HG02840 (cell line): ENCODE results near the gene TRAF3.
"Not testable (repeated sequence)": the region's sequence is repeated elsewhere in the genome, so short reads cannot be mapped to it uniquely, and the experiment has no call there.

Experiments
- ATAC-seq: cut with Tn5 transposase; IDR thresholded peaks from one replicate; pipeline ENCODE4 v1.9.1; 2021; ENCODE audit warnings: mild to moderate bottlenecking, moderate library complexity, moderate number of reproducible peaks; ENCODE audit not compliant: unreplicated experiment, low FRiP score

The TRAF3 gene

GRCh38 chr14:102857444-102857843 is 80.2 kb downstream of the TRAF3 start:
- no peak for ATAC-seq

GRCh38 chr14:102859911-102860310 is 82.7 kb downstream of the TRAF3 start:
- ATAC-seq = no peak

- no peak for ATAC-seq
Observed at GRCh38 chr14:102862154-102862773, 85.0 kb downstream of the TRAF3 start.

GRCh38 chr14:102863381-102863780 is 86.1 kb downstream of the TRAF3 start:
- ATAC-seq = no peak

- ATAC-seq = not testable (repeated sequence)
Observed at GRCh38 chr14:102865916-102866315, 88.7 kb downstream of the TRAF3 start.

GRCh38 chr14:102866982-102867761 is 89.9 kb downstream of the TRAF3 start:
- no peak for ATAC-seq

- ATAC-seq = no peak
Observed at GRCh38 chr14:102867826-102868580, 90.8 kb downstream of the TRAF3 start.

GRCh38 chr14:102868956-102869547 is 91.8 kb downstream of the TRAF3 start:
- no peak for ATAC-seq

- no peak for ATAC-seq
Observed at GRCh38 chr14:102870246-102870645, 93.0 kb downstream of the TRAF3 start.

GRCh38 chr14:102870994-102871831 is 94.0 kb downstream of the TRAF3 start:
- no peak for ATAC-seq

- no peak for ATAC-seq
Observed at GRCh38 chr14:102872020-102872419, 94.8 kb downstream of the TRAF3 start.

- no peak for ATAC-seq
Observed at GRCh38 chr14:102873131-102873530, 95.9 kb downstream of the TRAF3 start.

GRCh38 chr14:102873546-102874061 is 96.4 kb downstream of the TRAF3 start:
- no peak for ATAC-seq

- no peak for ATAC-seq
Observed at GRCh38 chr14:102875652-102876051, 98.4 kb downstream of the TRAF3 start.

GRCh38 chr14:102877511-102877910 is 100.3 kb downstream of the TRAF3 start:
- ATAC-seq = not testable (repeated sequence)

- ATAC-seq = no peak
Observed at GRCh38 chr14:102878174-102878969, 101.1 kb downstream of the TRAF3 start.

- ATAC-seq = no peak
Observed at GRCh38 chr14:102878970-102879460, 101.8 kb downstream of the TRAF3 start.

- ATAC-seq = no peak
Observed at GRCh38 chr14:102882226-102882906, 105.1 kb downstream of the TRAF3 start.
